HepG2 (cell line): ENCODE measurements around the gene GRIN2D. TPM values are rescaled to one million over a fixed set of nuclear protein-coding genes. Genes with fewer than 3 reads are reported as not detected.

ENCODE experiments used
- CAMTA2 ChIP-seq: sonication (generic); formaldehyde crosslinking; IDR thresholded peaks from 2 replicates; pipeline ENCODE4 v1.4.0; 2020; ENCODE audit warnings: mild to moderate bottlenecking, missing genetic modification reagents, borderline replicate concordance
- CBX1 ChIP-seq: IDR thresholded peaks from one replicate; pipeline ENCODE4 v1.6.1; 2016; ENCODE audit warnings: antibody characterized with exemption, low read depth
- FOXK1 ChIP-seq: sonication (generic); formaldehyde crosslinking; IDR thresholded peaks from 2 replicates; pipeline ENCODE4 v1.4.0; 2020; ENCODE audit warnings: low read depth, missing genetic modification reagents, borderline replicate concordance
- GATAD1 ChIP-seq: IDR thresholded peaks from 2 replicates; pipeline ENCODE4 v1.6.1; 2016; ENCODE audit warnings: missing genetic modification reagents, missing compliant biosample characterization
- HMGA1 ChIP-seq: sonication (generic); formaldehyde crosslinking; conservative IDR thresholded peaks from 2 replicates; pipeline ENCODE4 v1.4.0; 2020; ENCODE audit warnings: missing genetic modification reagents
- HNRNPLL ChIP-seq: fragments of 200-400 bp; formaldehyde crosslinking; IDR thresholded peaks from 2 replicates; pipeline ENCODE4 v1.6.1; 2017; ENCODE audit warnings: mild to moderate bottlenecking, low read depth, low read length; ENCODE audit not compliant: poor library complexity, severe bottlenecking
- ISL2 ChIP-seq: sonication (generic); formaldehyde crosslinking; IDR thresholded peaks from 2 replicates; pipeline ENCODE4 v1.5.0; 2020; ENCODE audit warnings: missing genetic modification reagents
- KLF9 ChIP-seq: IDR thresholded peaks from 2 replicates; pipeline ENCODE4 v1.6.1; 2016; ENCODE audit warnings: low read depth
- NCOA5 ChIP-seq: sonication (generic); formaldehyde crosslinking; IDR thresholded peaks from 2 replicates; pipeline ENCODE4 v1.4.0; 2020; ENCODE audit warnings: missing genetic modification reagents
- NFE2L2 ChIP-seq: fragments of 150-350 bp; IDR thresholded peaks from 2 replicates; pipeline ENCODE4 v1.6.1; 2014; ENCODE audit warnings: low read length
- NRL ChIP-seq: sonication (generic); formaldehyde crosslinking; IDR thresholded peaks from 2 replicates; pipeline ENCODE4 v1.5.0; 2020; ENCODE audit warnings: missing genetic modification reagents, mild to moderate bottlenecking, moderate library complexity, borderline replicate concordance
- RAD51 ChIP-seq: fragments of 450-650 bp; IDR thresholded peaks from 2 replicates; pipeline ENCODE4 v1.6.1; 2016; ENCODE audit warnings: borderline replicate concordance
- SP1 ChIP-seq, 2 experiments: fragments of 450-650 bp in 1 of 2; sonication (generic) in 1 of 2; formaldehyde crosslinking in 1 of 2; IDR thresholded peaks; 2 replicates each; pipeline versions ENCODE4 v1.4.0 to v1.6.1; 2016 to 2020; ENCODE audit warnings: missing genetic modification reagents in 1 of 2
- SP140L ChIP-seq: sonication (generic); formaldehyde crosslinking; IDR thresholded peaks from 2 replicates; pipeline ENCODE4 v1.4.0; 2020; ENCODE audit warnings: missing genetic modification reagents, borderline replicate concordance
- SP4 ChIP-seq: sonication (generic); formaldehyde crosslinking; IDR thresholded peaks from 2 replicates; pipeline ENCODE4 v1.8.1; 2023; ENCODE audit warnings: mild to moderate bottlenecking, missing genetic modification reagents
- TBX3 ChIP-seq: fragments of 450-650 bp; IDR thresholded peaks from 2 replicates; pipeline ENCODE4 v1.6.1; 2017; ENCODE audit warnings: antibody characterized with exemption, mild to moderate bottlenecking, inconsistent platforms, borderline replicate concordance
- ZFP36 ChIP-seq: fragments of 150-350 bp; IDR thresholded peaks from 2 replicates; pipeline ENCODE4 v1.6.1; 2018; ENCODE audit warnings: borderline replicate concordance, low read length, low read depth; ENCODE audit not compliant: partially characterized antibody
- ZNF460 ChIP-seq: sonication (generic); formaldehyde crosslinking; IDR thresholded peaks from 2 replicates; pipeline ENCODE4 v1.5.1; 2020; ENCODE audit warnings: missing genetic modification reagents, mild to moderate bottlenecking, borderline replicate concordance
- ZNF572 ChIP-seq: sonication (generic); formaldehyde crosslinking; IDR thresholded peaks from 2 replicates; pipeline ENCODE4 v1.5.1; 2020; ENCODE audit warnings: mild to moderate bottlenecking, missing genetic modification reagents
- ZNF616 ChIP-seq: sonication (generic); formaldehyde crosslinking; IDR thresholded peaks from 2 replicates; pipeline ENCODE4 v1.5.0; 2020; ENCODE audit warnings: low read depth, mild to moderate bottlenecking, missing genetic modification reagents
- polyA plus RNA-seq, 8 experiments: library from polyadenylated mRNA; depleted of rRNA in 3 of 8; stranded (reverse) in 7 of 8; unstranded in 1 of 8; fragments of >200 nt; fragmentation: Illumina TruSeq in 4 of 8; extraction: Trizol in 4 of 8; gene quantifications; 2 replicates each; pipeline versions ENCODE4 v1.2.1 to v1.2.3, GENCODE V29; 2011 to 2016; ENCODE audit warnings: low read depth in 4 of 8, missing spikeins in 1 of 8, mixed read lengths in 1 of 8; ENCODE audit not compliant: insufficient read depth in 1 of 8
- total RNA-seq, 5 experiments: library from RNA; depleted of rRNA; stranded (reverse); fragments of >200 nt; fragmentation: Illumina TruSeq; extraction: Trizol; gene quantifications; 2 replicates each; pipeline ENCODE4 v1.2.3, GENCODE V29; 2016; ENCODE audit warnings: low read depth in 1 of 5
- TF ChIP-seq, protein P1 (sequence below), 2 experiments: fragments of 450-650 bp in 1 of 2; sonication (generic) in 1 of 2; formaldehyde crosslinking; IDR thresholded peaks; 2 replicates each; pipeline versions ENCODE4 v1.5.0 to v1.8.0; 2020 to 2022; ENCODE audit warnings: mild to moderate bottlenecking in 1 of 2, missing genetic modification reagents in 1 of 2
- TF ChIP-seq, protein P2 (sequence below): sonication (generic); formaldehyde crosslinking; conservative IDR thresholded peaks from 2 replicates; pipeline ENCODE4 v1.4.0; 2020; ENCODE audit warnings: missing genetic modification reagents
- TF ChIP-seq, protein P3 (sequence below): sonication (generic); formaldehyde crosslinking; IDR thresholded peaks from 2 replicates; pipeline ENCODE4 v1.5.0; 2020; ENCODE audit warnings: missing genetic modification reagents
- TF ChIP-seq, protein P4 (sequence below): sonication (generic); formaldehyde crosslinking; IDR thresholded peaks from 2 replicates; pipeline ENCODE4 v1.8.1; 2023; ENCODE audit warnings: mild to moderate bottlenecking, moderate library complexity, missing genetic modification reagents

Gene GRIN2D
- total and polyA plus RNA-seq, 2 of the 13 experiments (the other 11 are each of a cell fraction or from before 2014, with no cell fraction given), result 0.02 to 0.13 TPM

DNA sequence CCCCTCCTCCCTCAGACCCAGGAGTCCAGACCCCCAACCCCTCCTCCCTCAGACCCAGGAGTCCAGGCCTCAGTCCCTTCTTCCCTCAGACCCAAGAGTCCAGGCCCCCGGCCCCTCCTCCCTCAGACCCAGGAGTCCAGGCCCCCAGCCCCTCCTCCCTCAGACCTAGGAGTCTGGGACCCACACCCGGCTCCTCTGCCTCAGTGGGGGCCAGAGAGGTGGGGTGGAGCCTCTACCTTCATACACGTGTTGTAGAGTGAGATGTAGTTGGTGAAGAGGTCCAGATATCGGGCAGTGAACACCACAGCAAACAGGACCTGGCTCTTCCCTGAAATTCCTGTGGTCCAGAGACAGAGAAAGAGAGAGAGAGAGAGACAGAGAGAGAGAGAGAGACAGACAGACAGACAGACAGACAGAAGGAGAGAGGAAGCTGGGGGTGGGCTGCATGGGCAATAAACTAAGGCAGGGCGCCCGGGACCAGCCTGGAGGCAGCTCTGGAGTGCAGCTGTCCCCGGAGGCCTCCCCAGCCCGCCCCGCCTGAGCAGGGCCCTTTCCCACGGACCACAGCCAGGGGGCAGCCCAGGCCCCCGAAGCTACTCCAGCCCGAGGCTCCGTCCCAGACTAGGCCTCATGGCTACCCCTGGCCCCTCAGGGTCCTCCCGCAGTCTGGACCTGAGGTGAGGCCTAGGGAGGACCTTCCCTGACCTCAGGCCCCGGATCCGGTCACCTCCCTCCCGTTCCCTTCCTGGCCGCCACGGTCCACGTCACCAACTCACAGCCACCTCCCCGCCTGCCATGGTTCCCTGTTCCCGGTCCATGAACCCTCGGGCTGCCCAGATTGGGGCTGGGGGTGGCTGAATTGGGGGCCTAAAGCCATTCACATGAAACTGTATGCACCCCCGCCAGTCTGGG is 3.0 kb upstream of the GRIN2D start (continued):
- TF ChIP-seq, protein P1, sequence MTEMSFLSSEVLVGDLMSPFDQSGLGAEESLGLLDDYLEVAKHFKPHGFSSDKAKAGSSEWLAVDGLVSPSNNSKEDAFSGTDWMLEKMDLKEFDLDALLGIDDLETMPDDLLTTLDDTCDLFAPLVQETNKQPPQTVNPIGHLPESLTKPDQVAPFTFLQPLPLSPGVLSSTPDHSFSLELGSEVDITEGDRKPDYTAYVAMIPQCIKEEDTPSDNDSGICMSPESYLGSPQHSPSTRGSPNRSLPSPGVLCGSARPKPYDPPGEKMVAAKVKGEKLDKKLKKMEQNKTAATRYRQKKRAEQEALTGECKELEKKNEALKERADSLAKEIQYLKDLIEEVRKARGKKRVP (CRISPR knock-in tag; IDR thresholded peaks at IDR 0.05), result no peak; a peak in 1 of 4 replicates
- TF ChIP-seq RAD51 (no peak), ZNF460 (CRISPR knock-in tag) (no peak), ZNF616 (CRISPR knock-in tag) (peak; percentile 63; the same call in 1 of the 2 replicates), GATAD1 (peak; percentile 54), FOXK1 (CRISPR knock-in tag) (no peak), NRL (CRISPR knock-in tag) (peak; percentile 19; the same call in 1 of the 2 replicates), SP140L (CRISPR knock-in tag) (no peak), TBX3 (no peak), ISL2 (CRISPR knock-in tag) (peak; percentile 38; the same call in 1 of the 2 replicates), NCOA5 (CRISPR knock-in tag) (no peak), ZNF572 (no peak), NFE2L2 (no peak), HNRNPLL (no peak), ZFP36 (no peak), HMGA1 (CRISPR knock-in tag) (no peak), SP1 (IDR thresholded peaks at IDR 0.05) (no peak), SP1 (CRISPR knock-in tag; IDR thresholded peaks at IDR 0.05) (peak; percentile 38; the same call in 1 of the 2 replicates), CAMTA2 (CRISPR knock-in tag) (no peak), SP4 (CRISPR knock-in tag) (peak; percentile 65), CBX1 (no peak), KLF9 (no peak)
- TF ChIP-seq, protein P2, sequence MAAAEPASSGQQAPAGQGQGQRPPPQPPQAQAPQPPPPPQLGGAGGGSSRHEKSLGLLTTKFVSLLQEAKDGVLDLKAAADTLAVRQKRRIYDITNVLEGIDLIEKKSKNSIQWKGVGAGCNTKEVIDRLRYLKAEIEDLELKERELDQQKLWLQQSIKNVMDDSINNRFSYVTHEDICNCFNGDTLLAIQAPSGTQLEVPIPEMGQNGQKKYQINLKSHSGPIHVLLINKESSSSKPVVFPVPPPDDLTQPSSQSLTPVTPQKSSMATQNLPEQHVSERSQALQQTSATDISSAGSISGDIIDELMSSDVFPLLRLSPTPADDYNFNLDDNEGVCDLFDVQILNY (CRISPR knock-in tag), result no peak
- TF ChIP-seq, protein P3, sequence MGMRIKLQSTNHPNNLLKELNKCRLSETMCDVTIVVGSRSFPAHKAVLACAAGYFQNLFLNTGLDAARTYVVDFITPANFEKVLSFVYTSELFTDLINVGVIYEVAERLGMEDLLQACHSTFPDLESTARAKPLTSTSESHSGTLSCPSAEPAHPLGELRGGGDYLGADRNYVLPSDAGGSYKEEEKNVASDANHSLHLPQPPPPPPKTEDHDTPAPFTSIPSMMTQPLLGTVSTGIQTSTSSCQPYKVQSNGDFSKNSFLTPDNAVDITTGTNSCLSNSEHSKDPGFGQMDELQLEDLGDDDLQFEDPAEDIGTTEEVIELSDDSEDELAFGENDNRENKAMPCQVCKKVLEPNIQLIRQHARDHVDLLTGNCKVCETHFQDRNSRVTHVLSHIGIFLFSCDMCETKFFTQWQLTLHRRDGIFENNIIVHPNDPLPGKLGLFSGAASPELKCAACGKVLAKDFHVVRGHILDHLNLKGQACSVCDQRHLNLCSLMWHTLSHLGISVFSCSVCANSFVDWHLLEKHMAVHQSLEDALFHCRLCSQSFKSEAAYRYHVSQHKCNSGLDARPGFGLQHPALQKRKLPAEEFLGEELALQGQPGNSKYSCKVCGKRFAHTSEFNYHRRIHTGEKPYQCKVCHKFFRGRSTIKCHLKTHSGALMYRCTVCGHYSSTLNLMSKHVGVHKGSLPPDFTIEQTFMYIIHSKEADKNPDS (CRISPR knock-in tag), result no peak; the same call in 1 of the 2 replicates
- TF ChIP-seq, protein P4, sequence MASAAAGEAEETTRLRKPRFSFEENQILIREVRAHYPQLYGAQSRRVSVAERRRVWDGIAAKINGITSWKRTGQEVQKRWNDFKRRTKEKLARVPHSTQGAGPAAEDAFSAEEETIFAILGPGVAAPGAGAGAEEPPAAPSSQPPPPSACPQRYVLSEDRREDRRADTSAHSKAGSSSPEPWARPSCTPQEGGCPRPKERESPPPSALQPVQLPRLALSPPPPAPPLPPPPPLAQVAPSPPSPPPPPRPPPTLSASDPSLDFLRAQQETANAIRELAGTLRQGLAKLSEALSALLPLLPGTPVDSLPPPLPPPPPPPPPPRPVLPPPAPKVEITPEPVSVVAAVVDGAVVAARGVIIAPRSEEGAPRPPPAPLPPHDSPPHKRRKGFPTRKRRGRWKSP, result no peak
